Fibroblast of skin of left quadriceps (primary cell): Measurements from ENCODE around the gene CHRD.
A peak's percentile ranks its signal among the peaks of the same experiment; 100 is the strongest.

Source experiments
- DNase-seq, 2 experiments: peaks; one replicate each; pipeline ENCODE4 v3.0.0-alpha.2; 2013; ENCODE audit warnings: low read depth in 2 of 2

The CHRD gene

GRCh38 chr3:184381261-184382224 lies 1.7 kb downstream of the CHRD start:
- no peak for DNase-seq

DNA sequence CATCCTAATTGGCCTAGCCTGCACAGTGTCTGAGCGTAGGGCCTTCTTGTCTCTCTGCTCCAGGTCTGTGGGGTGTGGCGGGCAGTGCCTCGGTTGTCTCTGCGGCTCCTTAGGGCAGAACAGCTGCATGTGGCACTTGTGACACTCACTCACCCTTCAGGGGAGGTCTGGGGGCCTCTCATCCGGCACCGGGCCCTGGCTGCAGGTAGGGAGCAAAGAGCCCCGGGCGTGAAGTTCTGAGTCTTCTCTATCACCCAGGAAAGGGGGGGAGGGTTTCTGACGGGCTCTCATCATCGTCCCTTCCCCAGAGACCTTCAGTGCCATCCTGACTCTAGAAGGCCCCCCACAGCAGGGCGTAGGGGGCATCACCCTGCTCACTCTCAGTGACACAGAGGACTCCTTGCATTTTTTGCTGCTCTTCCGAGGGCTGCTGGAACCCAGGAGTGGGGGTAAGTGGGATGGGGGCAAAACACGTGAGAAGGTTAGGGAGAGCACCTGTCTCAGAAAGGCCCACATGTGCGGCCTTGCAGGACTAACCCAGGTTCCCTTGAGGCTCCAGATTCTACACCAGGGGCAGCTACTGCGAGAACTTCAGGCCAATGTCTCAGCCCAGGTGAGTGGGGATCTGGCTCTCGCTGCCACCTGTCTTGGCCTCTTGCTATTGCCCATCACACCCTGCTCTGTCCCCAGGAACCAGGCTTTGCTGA lies 2.6 kb downstream of the CHRD start:
- DNase-seq = no peak

DNA sequence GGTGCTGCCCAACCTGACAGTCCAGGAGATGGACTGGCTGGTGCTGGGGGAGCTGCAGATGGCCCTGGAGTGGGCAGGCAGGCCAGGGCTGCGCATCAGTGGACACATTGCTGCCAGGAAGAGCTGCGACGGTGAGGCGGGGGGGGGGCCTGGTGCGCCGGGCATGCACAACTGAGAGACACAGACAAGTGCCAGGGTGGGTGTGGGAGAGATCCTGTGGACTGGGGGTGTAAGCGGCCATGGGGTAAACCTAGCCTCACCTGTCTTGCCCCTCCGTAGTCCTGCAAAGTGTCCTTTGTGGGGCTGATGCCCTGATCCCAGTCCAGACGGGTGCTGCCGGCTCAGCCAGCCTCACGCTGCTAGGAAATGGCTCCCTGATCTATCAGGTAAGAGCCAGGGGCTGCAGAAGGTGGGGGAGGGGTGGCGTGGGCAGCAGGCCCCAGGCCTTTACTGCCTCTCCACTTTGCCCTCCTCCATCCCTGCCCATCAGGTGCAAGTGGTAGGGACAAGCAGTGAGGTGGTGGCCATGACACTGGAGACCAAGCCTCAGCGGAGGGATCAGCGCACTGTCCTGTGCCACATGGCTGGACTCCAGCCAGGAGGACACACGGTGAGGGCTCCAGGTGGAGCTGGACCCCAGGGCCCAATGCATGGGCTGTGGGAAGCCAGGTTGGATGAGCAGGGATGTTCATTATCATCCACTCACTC lies 3.3 kb downstream of the CHRD start:
- DNase-seq = no peak

- DNase-seq = no peak
Measured at GRCh38 chr3:184384342-184384741, 4.5 kb downstream of the CHRD start.

- no peak for DNase-seq
Measured at GRCh38 chr3:184384856-184385422, 5.1 kb downstream of the CHRD start.

DNA sequence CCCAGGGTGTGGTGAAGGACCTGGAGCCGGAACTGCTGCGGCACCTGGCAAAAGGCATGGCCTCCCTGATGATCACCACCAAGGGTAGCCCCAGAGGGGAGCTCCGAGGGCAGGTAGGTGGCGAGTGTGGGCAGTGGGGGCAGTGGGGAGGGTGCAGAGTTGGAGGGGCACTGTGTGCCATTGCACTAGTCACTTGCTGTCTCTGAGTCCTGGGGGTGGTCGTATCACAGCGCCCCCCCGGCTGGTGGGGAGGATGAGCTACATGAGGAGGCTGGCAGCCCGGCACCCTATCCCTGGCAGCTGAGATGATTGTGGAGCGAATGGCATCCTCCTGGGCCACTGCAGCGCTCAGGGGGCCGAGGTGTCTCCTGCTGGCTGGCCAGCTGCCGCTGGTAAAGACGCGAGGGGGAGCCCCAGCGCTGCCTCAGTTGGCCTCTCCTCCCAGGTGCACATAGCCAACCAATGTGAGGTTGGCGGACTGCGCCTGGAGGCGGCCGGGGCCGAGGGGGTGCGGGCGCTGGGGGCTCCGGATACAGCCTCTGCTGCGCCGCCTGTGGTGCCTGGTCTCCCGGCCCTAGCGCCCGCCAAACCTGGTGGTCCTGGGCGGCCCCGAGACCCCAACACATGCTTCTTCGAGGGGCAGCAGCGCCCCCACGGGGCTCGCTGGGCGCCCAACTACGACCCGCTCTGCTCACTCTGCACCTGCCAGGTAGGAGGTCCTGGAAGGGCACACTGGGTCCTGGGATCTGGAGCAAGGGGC lies 6.4 kb downstream of the CHRD start:
- no peak for DNase-seq

DNA sequence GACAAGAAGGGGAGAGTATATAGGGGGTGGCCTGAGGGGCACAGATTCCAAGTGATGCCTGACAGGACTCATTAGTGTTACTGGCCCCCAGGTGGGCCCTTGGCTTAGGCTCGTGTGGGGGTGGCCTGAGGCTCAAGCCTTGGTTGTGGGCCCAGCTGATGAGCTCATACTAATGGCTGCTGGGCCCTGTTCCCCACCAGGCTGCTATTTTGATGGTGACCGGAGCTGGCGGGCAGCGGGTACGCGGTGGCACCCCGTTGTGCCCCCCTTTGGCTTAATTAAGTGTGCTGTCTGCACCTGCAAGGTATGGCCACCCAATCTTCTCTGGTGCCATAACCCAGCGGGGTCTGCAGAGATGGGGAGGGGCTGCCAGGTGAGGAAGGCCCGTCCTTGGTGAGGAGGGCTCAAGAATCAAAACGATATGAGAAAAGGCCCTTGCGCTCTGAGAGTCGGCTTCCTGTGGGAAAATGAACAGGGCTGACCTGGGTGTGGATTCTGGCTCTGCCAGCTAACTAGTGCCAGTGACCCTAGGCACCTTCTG lies 7.4 kb downstream of the CHRD start:
- no peak for DNase-seq

DNA sequence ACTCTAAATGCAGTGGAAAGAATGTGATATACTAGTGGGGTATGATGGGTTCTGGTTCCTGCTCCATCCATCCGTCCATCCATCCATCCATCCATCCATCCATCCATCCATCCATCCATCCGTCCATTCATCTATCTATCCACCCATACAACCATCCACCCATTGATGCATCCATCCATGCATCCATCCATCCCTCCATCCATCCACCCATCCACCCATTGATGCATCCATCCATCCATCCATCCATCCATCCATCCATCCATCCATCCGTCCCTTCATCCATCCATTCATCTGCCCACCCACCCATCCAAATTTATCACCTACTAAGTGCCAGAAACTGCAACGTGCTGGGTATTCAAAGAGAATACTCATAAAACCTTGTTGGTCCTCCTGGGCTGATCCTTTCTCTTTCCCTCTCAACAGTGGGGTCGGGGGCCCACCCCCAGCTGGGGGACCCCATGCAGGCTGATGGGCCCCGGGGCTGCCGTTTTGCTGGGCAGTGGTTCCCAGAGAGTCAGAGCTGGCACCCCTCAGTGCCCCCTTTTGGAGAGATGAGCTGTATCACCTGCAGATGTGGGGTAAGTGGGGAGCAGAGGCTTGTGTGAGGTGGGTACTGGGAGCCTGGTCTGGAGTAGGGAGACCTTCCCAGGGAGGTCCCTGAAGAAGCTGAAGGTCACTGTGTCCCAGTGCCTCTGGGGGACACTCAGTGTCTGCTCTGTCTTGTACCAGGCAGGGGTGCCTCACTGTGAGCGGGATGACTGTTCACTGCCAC lies 8.5 kb downstream of the CHRD start:
- no peak for DNase-seq

DNA sequence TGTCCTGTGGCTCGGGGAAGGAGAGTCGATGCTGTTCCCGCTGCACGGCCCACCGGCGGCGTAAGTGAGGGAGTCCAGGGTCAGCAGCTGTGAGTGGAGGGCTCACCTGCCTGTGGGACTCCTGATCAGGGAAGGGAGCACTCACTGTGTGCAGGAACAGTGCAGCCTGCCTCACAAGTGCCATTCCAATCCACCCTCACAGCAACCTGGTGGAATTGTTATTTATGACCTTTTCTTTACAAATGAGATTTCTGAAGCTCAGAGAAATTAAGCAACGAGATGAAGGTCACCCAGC lies 9.0 kb downstream of the CHRD start:
- no peak for DNase-seq

GRCh38 chr3:184389384-184389783 lies 9.5 kb downstream of the CHRD start:
- DNase-seq = no peak

DNA sequence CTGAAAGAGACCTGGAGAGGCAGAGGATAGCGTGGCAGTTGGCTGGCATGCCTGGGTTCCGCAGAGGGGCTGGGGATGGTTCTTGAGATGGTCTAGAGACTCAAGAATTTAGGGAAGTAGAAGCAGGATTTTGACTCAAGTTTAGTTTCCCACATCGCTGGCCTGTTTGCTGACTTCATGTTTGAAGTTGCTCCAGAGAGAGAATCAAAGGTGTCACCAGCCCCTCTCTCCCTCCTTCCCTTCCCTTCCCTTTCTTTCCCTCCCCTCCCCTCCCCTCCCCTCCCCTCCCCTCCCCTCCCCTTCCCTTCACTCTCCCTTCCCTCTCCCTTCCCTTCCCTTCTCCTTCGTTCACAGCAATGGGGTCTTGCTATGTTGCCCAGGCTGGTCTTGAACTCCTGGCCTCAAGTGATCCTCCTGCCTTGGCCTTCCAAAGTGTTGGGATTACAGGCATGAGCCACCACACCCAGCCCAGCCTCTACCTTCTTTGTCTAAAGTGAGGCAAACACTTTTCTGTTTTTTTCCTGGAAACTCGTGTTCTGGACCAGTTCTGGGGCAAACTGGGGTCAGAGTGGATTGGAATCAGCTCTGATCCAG lies 10.2 kb downstream of the CHRD start:
- DNase-seq = no peak

GRCh38 chr3:184391266-184391665 lies 11.4 kb downstream of the CHRD start:
- DNase-seq = no peak

GRCh38 chr3:184395320-184395660 lies 15.4 kb downstream of the CHRD start:
- DNase-seq = no peak

- peak; percentile 85 to 86 for DNase-seq
Measured at GRCh38 chr3:184399410-184399809, 19.6 kb downstream of the CHRD start.

- DNase-seq = no peak
Measured at GRCh38 chr3:184405075-184406030, 25.5 kb downstream of the CHRD start.

- DNase-seq = no peak
Measured at GRCh38 chr3:184409331-184409926, 29.6 kb downstream of the CHRD start.

- no peak for DNase-seq
Measured at GRCh38 chr3:184409946-184410500, 30.2 kb downstream of the CHRD start.
